Endothelial cell of umbilical vein (primary cell): Measurements from ENCODE around the gene TBCC. TPM values are rescaled to one million over a fixed set of nuclear protein-coding genes. Genes with fewer than 3 reads are reported as not detected.

Source experiments
- BruUV-seq: library from RNA; stranded (reverse); fragments of 400-500 nt; replicated peaks from 2 replicates; lab custom pipeline; 2021; lab: Mats Ljungman, UMichigan
- CTCF ChIA-PET: fragments of 300-600, 350-600 bp; sonication (Branson Sonifier 250); formaldehyde crosslinking; loops from one replicate; lab custom pipeline; 2021; ENCODE audit warnings: antibody characterized with exemption, inconsistent platforms; lab: Charles Lee
- POLR2A ChIA-PET: fragments of 300-600, 350-600 bp; sonication (Branson Sonifier 250); formaldehyde crosslinking; loops from one replicate; lab custom pipeline; 2021; ENCODE audit warnings: antibody characterized with exemption, inconsistent platforms; lab: Charles Lee
- DNase-seq: peaks from one replicate; pipeline ENCODE4 v3.0.0-alpha.2; 2011; ENCODE audit warnings: low read depth, low spot score
- FAIRE-seq: peaks from 2 replicates; lab custom pipeline; 2011; peaks lifted over from hg19 to GRCh38; lab: Jason Lieb, UNC
- H2AFZ ChIP-seq: 2 replicates; pipeline ENCODE4 v1.6.0; 2012; ENCODE audit warnings: low read depth, low read length, control low read depth, inconsistent platforms
- H3K27ac ChIP-seq: 2 replicates; pipeline ENCODE4 v1.5.1; 2011; ENCODE audit warnings: low read depth, mild to moderate bottlenecking, control low read depth, low read length, moderate library complexity; ENCODE audit not compliant: insufficient read depth
- H3K27me3 ChIP-seq, 2 experiments: 2 replicates each; pipeline versions ENCODE4 v1.6.0 to v1.6.1; 2011; ENCODE audit warnings: low read length in 2 of 2, mixed read lengths in 1 of 2; ENCODE audit not compliant: control insufficient read depth in 2 of 2, insufficient read depth in 2 of 2
- H3K36me3 ChIP-seq, 2 experiments: 2 replicates in 1 of 2; 3 replicates in 1 of 2; pipeline ENCODE4 v1.5.1; 2011; ENCODE audit warnings: low read length in 2 of 2, mild to moderate bottlenecking in 1 of 2, moderate library complexity in 1 of 2; ENCODE audit not compliant: control insufficient read depth in 2 of 2, insufficient read depth in 2 of 2; ENCODE audit errors: extremely low read depth in 1 of 2
- H3K4me1 ChIP-seq: 3 replicates; pipeline ENCODE4 v1.5.1; 2011; ENCODE audit warnings: mild to moderate bottlenecking, low read length; ENCODE audit not compliant: control insufficient read depth, insufficient read depth; ENCODE audit errors: extremely low read depth
- H3K4me2 ChIP-seq: 2 replicates; pipeline ENCODE4 v1.6.1; 2011; ENCODE audit warnings: low read length, control low read depth, mixed read lengths; ENCODE audit not compliant: insufficient read depth
- H3K4me3 ChIP-seq, 3 experiments: fragments of 200-600 bp in 1 of 3; sonication (generic), shearing (Covaris generic) in 1 of 3; replicated peaks in 1 of 3; 2 replicates each; pipeline ENCODE4 v1.5.1; 2011 to 2016; ENCODE audit warnings: control low read depth in 3 of 3, low read length in 3 of 3, mild to moderate bottlenecking in 2 of 3, inconsistent platforms in 1 of 3, low read depth in 1 of 3, moderate library complexity in 1 of 3; ENCODE audit not compliant: insufficient read depth in 1 of 3
- H3K79me2 ChIP-seq: 2 replicates; pipeline ENCODE4 v1.6.0; 2012; ENCODE audit warnings: low read length, inconsistent platforms; ENCODE audit not compliant: control insufficient read depth, insufficient read depth
- H3K9ac ChIP-seq: replicated peaks from 2 replicates; pipeline ENCODE3; 2011; ENCODE audit warnings: low read length, control low read depth; ENCODE audit not compliant: insufficient read depth; ENCODE audit errors: extremely low read depth
- H3K9me1 ChIP-seq: replicated peaks from 3 replicates; pipeline ENCODE4 v1.6.0; 2011; ENCODE audit warnings: mild to moderate bottlenecking, low read length; ENCODE audit not compliant: control insufficient read depth, insufficient read depth; ENCODE audit errors: extremely low read depth
- H3K9me3 ChIP-seq: replicated peaks from 2 replicates; pipeline ENCODE4 v1.5.1; 2012; ENCODE audit warnings: low read length, inconsistent platforms; ENCODE audit not compliant: control insufficient read depth, insufficient read depth
- H4K20me1 ChIP-seq: replicated peaks from 2 replicates; pipeline ENCODE3; 2011; ENCODE audit warnings: mild to moderate bottlenecking, low read length; ENCODE audit not compliant: control insufficient read depth, insufficient read depth; ENCODE audit errors: extremely low read depth
- CTCF ChIP-seq, 2 donors: IDR thresholded peaks; 1 replicate in 1 of 2; 2 replicates in 1 of 2; pipeline ENCODE4 v1.5.1; 2011; ENCODE audit warnings: low read length in 2 of 2, mild to moderate bottlenecking in 2 of 2, moderate library complexity in 2 of 2, control low read depth in 1 of 2, inconsistent platforms in 1 of 2, low read depth in 1 of 2; ENCODE audit not compliant: insufficient read depth in 1 of 2; ENCODE audit errors: extremely low read depth in 1 of 2
- EZH2 ChIP-seq: IDR thresholded peaks from 2 replicates; pipeline ENCODE4 v1.6.1; 2012; ENCODE audit warnings: borderline replicate concordance, low read depth, mild to moderate bottlenecking, moderate library complexity, low read length, inconsistent platforms; ENCODE audit not compliant: severe bottlenecking
- FOS ChIP-seq: IDR thresholded peaks from 2 replicates; pipeline ENCODE4 v1.6.1; 2011; ENCODE audit warnings: mild to moderate bottlenecking, low read length, moderate library complexity, borderline replicate concordance; ENCODE audit not compliant: insufficient read depth
- GATA2 ChIP-seq: IDR thresholded peaks from 2 replicates; pipeline ENCODE4 v1.7.0; 2011; ENCODE audit warnings: low read depth, mild to moderate bottlenecking, moderate library complexity, mixed read lengths, low read length; ENCODE audit not compliant: insufficient read length, insufficient read depth
- JUN ChIP-seq: IDR thresholded peaks from 2 replicates; pipeline ENCODE4 v1.6.1; 2011; ENCODE audit warnings: borderline replicate concordance, low read depth; ENCODE audit not compliant: insufficient read length, insufficient read depth
- MAX ChIP-seq: IDR thresholded peaks from 2 replicates; pipeline ENCODE4 v1.6.1; 2011; ENCODE audit not compliant: insufficient read depth, insufficient read length
- MYC ChIP-seq: IDR thresholded peaks from one replicate; pipeline ENCODE4 v1.6.1; 2011; ENCODE audit warnings: mild to moderate bottlenecking, low read depth, low read length
- POLR2A ChIP-seq: IDR thresholded peaks from 2 replicates; pipeline ENCODE4 v1.6.1; 2012; ENCODE audit warnings: low read depth, mild to moderate bottlenecking, control low read depth, low read length
- POLR2AphosphoS5 ChIP-seq: IDR thresholded peaks from 2 replicates; pipeline ENCODE4 v1.6.1; 2012; ENCODE audit warnings: low read depth, mild to moderate bottlenecking, control low read depth, low read length, moderate library complexity; ENCODE audit not compliant: insufficient read depth
- dilution Hi-C: fragments of 300-500 bp; cut with MboI; formaldehyde crosslinking; loops from one replicate; pipeline ENCODE4 v1.15.0; 2019; ENCODE audit warnings: low sequenced_read_pairs; ENCODE audit not compliant: extremely low pct_ligation_motif_present
- intact Hi-C: fragments of 100-400 bp; cut with micrococcal nuclease; formaldehyde crosslinking; loops from one replicate; pipeline ENCODE4 v1.10.0; 2022
- polyA plus RNA-seq, 4 experiments: library from polyadenylated mRNA; depleted of rRNA in 3 of 4; stranded (reverse) in 3 of 4; unstranded in 1 of 4; fragments of >200 nt; gene quantifications; 2 replicates each; pipeline versions ENCODE4 v1.2.1 to v1.2.3, GENCODE V29; 2011 to 2012; ENCODE audit warnings: missing spikeins in 1 of 4
- total RNA-seq: library from RNA; stranded (reverse); gene quantifications from 2 replicates; pipeline ENCODE4 v1.2.3, GENCODE V29; 2021

TBCC gene
- total and polyA plus RNA-seq, 2 donors (not counting 3 experiments of a cell fraction or from before 2014, with no cell fraction given) = 15.9 to 19.1 TPM

- DNase-seq (no peak), FAIRE-seq (no peak)
- Histone ChIP-seq H3K36me3 (no peaks in the 10 kb centered on the region), H3K9me1 (no peaks in the 10 kb centered on the region), H3K4me3 (no peak overlapping the region), H3K79me2 (no peaks in the 10 kb centered on the region), H2AFZ (no peak overlapping the region), H3K4me2 (no peak overlapping the region), H3K4me1 (peaks cover 13% of the 10 kb centered on the region), H3K27me3 (no peaks in the 10 kb centered on the region), H3K9me3 (no peaks in the 10 kb centered on the region), H4K20me1 (no peaks in the 10 kb centered on the region), H3K27ac (no peak overlapping the region), H3K9ac (no peak overlapping the region)
- TF ChIP-seq FOS (no peak), JUN (no peak), POLR2A (no peak), CTCF (IDR thresholded peaks at IDR 0.05; ENCODE audit: extremely low read depth in 1 of 2, insufficient read depth in 1 of 2, low read depth in 1 of 2, low read length in 2 of 2) (no peak)
- ChIA-PET CTCF (no interaction called here), POLR2A (no interaction called here)
- dilution Hi-C loops (no loop called here), intact Hi-C loops (no loop called here)
- BruUV-seq = no TSS peak
These were observed 17.0 kb upstream of the TBCC start for GRCh38 chr6:42762950-42763349.

GRCh38 chr6:42762426-42762859 is 16.5 kb upstream of the TBCC start:
- Histone ChIP-seq H3K79me2 (no peaks in the 10 kb centered on the region), H3K9me3 (no peaks in the 10 kb centered on the region), H3K9ac (no peak overlapping the region), H3K4me2 (no peak overlapping the region), H3K4me1 (peaks cover 9% of the 10 kb centered on the region), H3K9me1 (no peaks in the 10 kb centered on the region), H4K20me1 (no peaks in the 10 kb centered on the region), H3K27me3 (no peaks in the 10 kb centered on the region), H3K36me3 (no peaks in the 10 kb centered on the region), H3K27ac (no peak overlapping the region), H2AFZ (no peak overlapping the region), H3K4me3 (no peak overlapping the region)
- intact Hi-C loops = no loop called here
- FAIRE-seq (no peak), DNase-seq (no peak)
- TF ChIP-seq EZH2 (no peak), POLR2AphosphoS5 (no peak), JUN (no peak), POLR2A (no peak), CTCF (IDR thresholded peaks at IDR 0.05; ENCODE audit: extremely low read depth in 1 of 2, insufficient read depth in 1 of 2, low read depth in 1 of 2, low read length in 2 of 2) (no peak), MAX (no peak), FOS (no peak), GATA2 (no peak), MYC (no peak)
- ChIA-PET POLR2A (no interaction called here), CTCF (interaction anchor here (1.2 kb wide), 1 partner anchor 20 kb away, joined by 3 read pairs; the partner anchor contains the start of gene BICRAL)
- BruUV-seq = no TSS peak
- dilution Hi-C loops = no loop called here
